Epithelial cell of proximal tubule (primary cell): ENCODE measurements around the gene USF2. TPM values are rescaled to one million over a fixed set of nuclear protein-coding genes. Genes with fewer than 3 reads are reported as not detected.

Experiments used
- DNase-seq: peaks from one replicate; pipeline ENCODE4 v3.0.0-alpha.2; 2011; ENCODE audit warnings: low read depth
- H3K4me3 ChIP-seq: 2 replicates; pipeline ENCODE4 v1.5.1; 2011; ENCODE audit warnings: low read depth, mild to moderate bottlenecking, low read length
- CTCF ChIP-seq: conservative IDR thresholded peaks from 2 replicates; pipeline ENCODE4 v1.5.1; 2012; ENCODE audit warnings: low read depth, mild to moderate bottlenecking, low read length
- total RNA-seq: library from RNA; depleted of rRNA; stranded (reverse); fragments of >200 nt; gene quantifications from 2 replicates; pipeline ENCODE4 v1.2.3, GENCODE V29; 2015

The USF2 gene
- total RNA-seq, 1 donor from 2014 or later, result 62.9 TPM

GRCh38 chr19:35247526-35248309 lies 21.0 kb upstream of the USF2 start:
- peak; percentile 57 for DNase-seq
- peak overlapping the region; percentile 91 for H3K4me3 ChIP-seq
- TF ChIP-seq CTCF, result peak; percentile 44

- DNase-seq, result peak; percentile 54
- H3K4me3 ChIP-seq, result peak within 1 kb of the TSS; percentile 91
- no peak for TF ChIP-seq CTCF
Observed at GRCh38 chr19:35248310-35249145, 20.2 kb upstream of the USF2 start, which contains the start of gene LSR. Gene LSR (plus strand): TSS chr19:35249002. CDS start chr19:35249023, 21 bp downstream.

GRCh38 chr19:35249146-35249847 lies 19.5 kb upstream of the USF2 start:
- no peak for DNase-seq
- peak overlapping the region; percentile 91 for H3K4me3 ChIP-seq

GRCh38 chr19:35249848-35250711 lies 18.7 kb upstream of the USF2 start:
- no peak for DNase-seq
- H3K4me3 ChIP-seq, result peak overlapping the region; percentile 91
- TF ChIP-seq CTCF, result no peak

More at GRCh38 chr19:35249146-35249847, 19.5 kb upstream of the USF2 start:
- no peak for TF ChIP-seq CTCF

- no peak overlapping the region for H3K4me3 ChIP-seq
- no peak for TF ChIP-seq CTCF
- no peak for DNase-seq
Observed at GRCh38 chr19:35251456-35251855, 17.3 kb upstream of the USF2 start.
